Fibroblast of pulmonary artery (primary cell): Measurements from ENCODE around the gene GRAMD2A.

Source experiments
- DNase-seq: peaks from one replicate; pipeline ENCODE4 v3.0.0-alpha.2; 2010; ENCODE audit warnings: low read depth
- H3K4me3 ChIP-seq: replicated peaks from 2 replicates; pipeline ENCODE4 v1.5.1; 2011; ENCODE audit warnings: low read depth, mild to moderate bottlenecking, control low read depth, low read length, moderate library complexity
- CTCF ChIP-seq: IDR thresholded peaks from 2 replicates; pipeline ENCODE4 v1.5.1; 2011; ENCODE audit warnings: mild to moderate bottlenecking, control low read depth, low read length, inconsistent platforms; ENCODE audit errors: missing control alignments

The GRAMD2A gene

GRCh38 chr15:72154316-72154715, 43.3 kb downstream of the GRAMD2A start:
- no peak for TF ChIP-seq CTCF
- DNase-seq = no peak

GRCh38 chr15:72153269-72154000, 44.2 kb downstream of the GRAMD2A start:
- no peak for DNase-seq
- no peak for TF ChIP-seq CTCF
- no peak overlapping the region for H3K4me3 ChIP-seq

More at GRCh38 chr15:72154316-72154715, 43.3 kb downstream of the GRAMD2A start:
- no peak overlapping the region for H3K4me3 ChIP-seq

- DNase-seq = no peak
- no peak for TF ChIP-seq CTCF
- H3K4me3 ChIP-seq = no peak overlapping the region
Measured at GRCh38 chr15:72147418-72147817, 50.2 kb downstream of the GRAMD2A start.

GRCh38 chr15:72146934-72147333, 50.7 kb downstream of the GRAMD2A start:
- no peak for TF ChIP-seq CTCF

GRCh38 chr15:72146221-72146620, 51.4 kb downstream of the GRAMD2A start:
- no peak for DNase-seq
- no peak for TF ChIP-seq CTCF
- H3K4me3 ChIP-seq = no peak overlapping the region

More at GRCh38 chr15:72146934-72147333, 50.7 kb downstream of the GRAMD2A start:
- no peak for DNase-seq
- H3K4me3 ChIP-seq = no peak overlapping the region

GRCh38 chr15:72141171-72142084, 56.2 kb downstream of the GRAMD2A start:
- no peak for DNase-seq
- TF ChIP-seq CTCF = no peak
- no peak overlapping the region for H3K4me3 ChIP-seq
